ENCODE results near the gene SYTL2. TPM values are rescaled to one million over a fixed set of nuclear protein-coding genes. Genes with fewer than 3 reads are reported as not detected.

The SYTL2 gene
- total RNA-seq, 1 experiment from 2014 or later: 2.1 TPM

GRCh38 chr11:85776951-85777602 is 33.9 kb downstream of the SYTL2 start:
- BruUV-seq (replicated peaks): no TSS peak
- no peak for DNase-seq (ENCODE audit: unreplicated experiment)
- peak overlapping the region; percentile 5 for H3K27ac Mint-ChIP-seq (ENCODE audit: low read depth, unreplicated experiment)
- intact Hi-C loops (cut with micrococcal nuclease): no loop called here
- peaks cover 21% of the 10 kb centered on the region for H3K4me1 Mint-ChIP-seq (ENCODE audit: insufficient read depth, unreplicated experiment)
- CTCF ChIA-PET: interaction anchor here (1.4 kb wide), 1 partner anchor 82 kb away, joined by 3 read pairs; no protein-coding TSS in a partner anchor
- no peak for TF ChIP-seq CTCF (IDR thresholded peaks at IDR 0.05; ENCODE audit: unreplicated experiment)
- no peak overlapping the region for H3K4me3 Mint-ChIP-seq (ENCODE audit: unreplicated experiment)
- H3K9me3 Mint-ChIP-seq (ENCODE audit: unreplicated experiment): no peaks in the 10 kb centered on the region
- no peaks in the 10 kb centered on the region for H3K36me3 Mint-ChIP-seq (ENCODE audit: insufficient read depth, unreplicated experiment)
- POLR2A ChIA-PET: no interaction called here
- H3K27me3 Mint-ChIP-seq (ENCODE audit: insufficient read depth, unreplicated experiment): no peaks in the 10 kb centered on the region

GRCh38 chr11:85774256-85775101 is 36.5 kb downstream of the SYTL2 start:
- Mint-ChIP-seq H3K36me3 (ENCODE audit: insufficient read depth, unreplicated experiment) (no peaks in the 10 kb centered on the region), H3K4me1 (ENCODE audit: insufficient read depth, unreplicated experiment) (peaks cover 7% of the 10 kb centered on the region), H3K27me3 (ENCODE audit: insufficient read depth, unreplicated experiment) (no peaks in the 10 kb centered on the region), H3K9me3 (ENCODE audit: unreplicated experiment) (peaks cover 8% of the 10 kb centered on the region), H3K4me3 (ENCODE audit: unreplicated experiment) (no peak overlapping the region), H3K27ac (ENCODE audit: low read depth, unreplicated experiment) (no peak overlapping the region)
- ChIA-PET CTCF (interaction anchor here (0.7 kb wide), 2 partner anchors 29 to 1164 kb away, joined by 3 to 4 read pairs; no protein-coding TSS in a partner anchor), POLR2A (no interaction called here)
- DNase-seq (ENCODE audit: unreplicated experiment): no peak
- intact Hi-C loops (cut with micrococcal nuclease): no loop called here
- BruUV-seq (replicated peaks): no TSS peak
- TF ChIP-seq CTCF (IDR thresholded peaks at IDR 0.05; ENCODE audit: unreplicated experiment): no peak

GRCh38 chr11:85772695-85773094 is 38.2 kb downstream of the SYTL2 start:
- intact Hi-C loops (cut with micrococcal nuclease): no loop called here
- CTCF ChIA-PET: interaction anchor here (0.5 kb wide), 1 partner anchor 1765 kb away, joined by 4 read pairs; no protein-coding TSS in a partner anchor
- BruUV-seq (replicated peaks): no TSS peak

More at GRCh38 chr11:85772695-85773094, 38.2 kb downstream of the SYTL2 start:
- H3K36me3 Mint-ChIP-seq (ENCODE audit: insufficient read depth, unreplicated experiment): no peaks in the 10 kb centered on the region
- peaks cover 8% of the 10 kb centered on the region for H3K9me3 Mint-ChIP-seq (ENCODE audit: unreplicated experiment)
- H3K4me3 Mint-ChIP-seq (ENCODE audit: unreplicated experiment): no peak overlapping the region
- H3K27ac Mint-ChIP-seq (ENCODE audit: low read depth, unreplicated experiment): no peak overlapping the region
- H3K27me3 Mint-ChIP-seq (ENCODE audit: insufficient read depth, unreplicated experiment): no peaks in the 10 kb centered on the region
- peaks cover 7% of the 10 kb centered on the region for H3K4me1 Mint-ChIP-seq (ENCODE audit: insufficient read depth, unreplicated experiment)
- POLR2A ChIA-PET: no interaction called here
- DNase-seq (ENCODE audit: unreplicated experiment): no peak
- TF ChIP-seq CTCF (IDR thresholded peaks at IDR 0.05; ENCODE audit: unreplicated experiment): no peak
